HL-60 (cell line): Measurements from ENCODE around the gene ISCU.
"Not testable (repeated sequence)": the region's sequence is repeated elsewhere in the genome, so short reads cannot be mapped to it uniquely, and the experiment has no call there.

Experiments
- DNase-seq, 2 experiments: peaks; one replicate each; pipeline ENCODE4 v3.0.0-alpha.2; 2010 to 2020; ENCODE audit warnings: low read depth in 1 of 2, low spot score in 1 of 2
- H3K27ac ChIP-seq: fragments of 250-450 bp; sonication (Bioruptor Pico); replicated peaks from 2 replicates; pipeline ENCODE4 v1.5.1; 2020; ENCODE audit warnings: mild to moderate bottlenecking, moderate library complexity
- H3K27me3 ChIP-seq: fragments of 250-450 bp; sonication (Bioruptor Pico); 2 replicates; pipeline ENCODE4 v1.5.1; 2021; ENCODE audit warnings: mild to moderate bottlenecking, moderate library complexity; ENCODE audit not compliant: insufficient read depth, poor library complexity, severe bottlenecking
- H3K4me3 ChIP-seq: replicated peaks from 2 replicates; pipeline ENCODE4 v1.5.1; 2011; ENCODE audit warnings: mild to moderate bottlenecking, control low read depth, low read length; ENCODE audit not compliant: insufficient read depth
- CTCF ChIP-seq: IDR thresholded peaks from one replicate; pipeline ENCODE4 v1.5.1; 2011; ENCODE audit warnings: low read length, control low read depth, inconsistent platforms; ENCODE audit not compliant: insufficient read depth
- GABPA ChIP-seq: IDR thresholded peaks from 2 replicates; pipeline ENCODE4 v1.6.1; 2012; ENCODE audit warnings: low read depth
- POLR2AphosphoS5 ChIP-seq: IDR thresholded peaks from 2 replicates; pipeline ENCODE4 v1.6.1; 2012; ENCODE audit warnings: low read depth
- REST ChIP-seq: IDR thresholded peaks from 2 replicates; pipeline ENCODE4 v1.6.1; 2012; ENCODE audit warnings: low read depth; ENCODE audit not compliant: insufficient replicate concordance
- SPI1 ChIP-seq: IDR thresholded peaks from 2 replicates; pipeline ENCODE4 v1.6.1; 2012; ENCODE audit warnings: low read depth, mild to moderate bottlenecking, borderline replicate concordance

The ISCU gene

GRCh38 chr12:108616941-108617858 lies 54.8 kb downstream of the ISCU start:
- Histone ChIP-seq H3K27me3 (no peaks in the 10 kb centered on the region), H3K27ac (peak overlapping the region; percentile 37), H3K4me3 (no peak overlapping the region)
- DNase-seq = peak in 1 of 2 experiments; percentile 80
- TF ChIP-seq POLR2AphosphoS5 (peak; percentile 27; the same call in 1 of the 2 replicates), SPI1 (peak; percentile 10; the same call in 1 of the 2 replicates), REST (peak; percentile 28), GABPA (no peak)

- Histone ChIP-seq H3K27me3 (no peaks in the 10 kb centered on the region), H3K4me3 (no peak overlapping the region), H3K27ac (no peak overlapping the region)
- TF ChIP-seq CTCF (peak; percentile 81), POLR2AphosphoS5 (no peak), GABPA (no peak)
- DNase-seq = peak in 1 of 2 experiments; percentile 71
Measured at GRCh38 chr12:108618079-108618952, 55.9 kb downstream of the ISCU start.

GRCh38 chr12:108618953-108619274 lies 56.5 kb downstream of the ISCU start:
- not testable (repeated sequence) for H3K27ac ChIP-seq, DNase-seq, H3K27me3 ChIP-seq, H3K4me3 ChIP-seq
